Choroid plexus epithelial cell (primary cell): ENCODE results near the gene CST3.

Experiments
- DNase-seq: peaks from one replicate; pipeline ENCODE4 v3.0.0-alpha.2; 2010; ENCODE audit warnings: low read depth
- H3K4me3 ChIP-seq: 2 replicates; pipeline ENCODE4 v1.5.1; 2011; ENCODE audit warnings: low read depth, mild to moderate bottlenecking, control low read depth, low read length, moderate library complexity
- CTCF ChIP-seq: conservative IDR thresholded peaks from 2 replicates; pipeline ENCODE4 v1.5.1; 2011; ENCODE audit warnings: low read depth, mild to moderate bottlenecking, control low read depth, inconsistent platforms, low read length, moderate library complexity

The CST3 gene

GRCh38 chr20:23656372-23656771, 18.6 kb upstream of the CST3 start:
- no peak for DNase-seq
- H3K4me3 ChIP-seq: no peak overlapping the region
- no peak for TF ChIP-seq CTCF

GRCh38 chr20:23655491-23656211, 17.9 kb upstream of the CST3 start:
- no peak for TF ChIP-seq CTCF
- H3K4me3 ChIP-seq: no peak overlapping the region
- no peak for DNase-seq

GRCh38 chr20:23654717-23655116, 17.0 kb upstream of the CST3 start:
- no peak overlapping the region for H3K4me3 ChIP-seq
- no peak for DNase-seq
- TF ChIP-seq CTCF: no peak

- no peak for DNase-seq
- H3K4me3 ChIP-seq: no peak overlapping the region
- no peak for TF ChIP-seq CTCF
Observed at GRCh38 chr20:23654000-23654399, 16.2 kb upstream of the CST3 start.

GRCh38 chr20:23653400-23653938, 15.7 kb upstream of the CST3 start:
- no peak overlapping the region for H3K4me3 ChIP-seq
- no peak for TF ChIP-seq CTCF
- no peak for DNase-seq

- no peak for DNase-seq
- TF ChIP-seq CTCF: no peak
- H3K4me3 ChIP-seq: no peak overlapping the region
Observed at GRCh38 chr20:23652926-23653325, 15.2 kb upstream of the CST3 start.

GRCh38 chr20:23652371-23652770, 14.6 kb upstream of the CST3 start:
- DNase-seq: no peak
- no peak overlapping the region for H3K4me3 ChIP-seq
- no peak for TF ChIP-seq CTCF
